Measurements from ENCODE around the gene LIX1L. TPM values are rescaled to one million over a fixed set of nuclear protein-coding genes. Genes with fewer than 3 reads are reported as not detected.
"Not testable (repeated sequence)": the region's sequence is repeated elsewhere in the genome, so short reads cannot be mapped to it uniquely, and the experiment has no call there.

LIX1L gene
- total RNA-seq, 1 experiment from 2014 or later: 12.4 TPM

GRCh38 chr1:145926686-145927062 is 31.1 kb downstream of the LIX1L start:
- RAD21 ChIA-PET (ENCODE audit: low non-redundant PET in 1 of 2, low total read pairs in 2 of 2, uncharacterized antibody in 2 of 2, unreplicated experiment in 2 of 2): interaction anchor here in 1 of 2 experiments (1.5 kb wide), 1 partner anchor 35 kb away, joined by 5 read pairs; no protein-coding TSS in a partner anchor
- intact Hi-C loops (cut with micrococcal nuclease): no loop called here
- H2AFZ ChIP-seq (ENCODE audit: low read depth, low read length, poor library complexity, severe bottlenecking): no peak overlapping the region

GRCh38 chr1:145922266-145922665 is 35.6 kb downstream of the LIX1L start:
- no peak for DNase-seq (ENCODE audit: low read depth, low spot score)
- CTCF ChIA-PET: no interaction called here
- TF ChIP-seq EGR1 (IDR thresholded peaks at IDR 0.05; ENCODE audit: low read depth): no peak
- no peak for TF ChIP-seq POLR2A (IDR thresholded peaks at IDR 0.05; ENCODE audit: borderline replicate concordance, extremely low read depth, insufficient read depth, insufficient read length)
- TF ChIP-seq MAX (IDR thresholded peaks at IDR 0.05): no peak
- Histone ChIP-seq H3K4me3 (replicated peaks in 1 of 2; ENCODE audit: low read depth in 1 of 2, low read length in 2 of 2) (no peak overlapping the region), H3K9me3 (ENCODE audit: control insufficient read depth in 1 of 2, insufficient read depth in 1 of 2, low read depth in 1 of 2, low read length in 2 of 2) (no peaks in the 10 kb centered on the region), H3K27me3 (ENCODE audit: insufficient read depth, low read length) (no peaks in the 10 kb centered on the region), H3K9ac (ENCODE audit: low read length) (no peak overlapping the region), H3K4me2 (ENCODE audit: low read length) (no peak overlapping the region), H4K20me1 (ENCODE audit: insufficient read depth) (no peaks in the 10 kb centered on the region), H3K79me2 (ENCODE audit: insufficient read depth, low read length) (peaks cover 16% of the 10 kb centered on the region), H3K9me2 (ENCODE audit: insufficient read depth) (no peaks in the 10 kb centered on the region), H3K36me3 (ENCODE audit: control insufficient read depth in 1 of 2, insufficient read depth in 2 of 2, low read length in 2 of 2) (peaks cover 6 to 8% of the 10 kb centered on the region in 2 experiments; a peak in 3 of 4 replicates), H2AFZ (ENCODE audit: low read depth, low read length, poor library complexity, severe bottlenecking) (no peak overlapping the region), H3K27ac (ENCODE audit: low read depth, low read length) (no peak overlapping the region), H3K4me1 (ENCODE audit: control insufficient read depth in 1 of 2, insufficient read depth in 2 of 2, low read length in 2 of 2) (peaks cover 14 to 26% of the 10 kb centered on the region in 2 experiments; a peak in 3 of 4 replicates)
- no peak for ATAC-seq
- POLR2A ChIA-PET: interaction anchor here (1.6 kb wide), 1 partner anchor 31 kb away, joined by 6 read pairs; no protein-coding TSS in a partner anchor
- RAD21 ChIA-PET (ENCODE audit: low non-redundant PET in 1 of 2, low total read pairs in 2 of 2, uncharacterized antibody in 2 of 2, unreplicated experiment in 2 of 2): no interaction called here
- intact Hi-C loops (cut with micrococcal nuclease): no loop called here
- no TSS peak for BruUV-seq (replicated peaks)

More at GRCh38 chr1:145926686-145927062, 31.1 kb downstream of the LIX1L start:
- POLR2A ChIA-PET: interaction anchor here (0.9 to 2.1 kb wide), 12 partner anchors 10 to 125 kb away, joined by 3 to 22 read pairs (median 6); partner anchors contain the start of genes ANKRD34A, ANKRD35, LIX1L and PIAS3
- H3K27ac ChIP-seq (ENCODE audit: low read depth, low read length): peak overlapping the region; percentile 99
- TF ChIP-seq CBX3 (IDR thresholded peaks at IDR 0.05; ENCODE audit: low read depth) (peak; percentile 4; the same call in 1 of the 2 replicates), ELF1 (IDR thresholded peaks at IDR 0.05; ENCODE audit: borderline replicate concordance, low read depth) (no peak)
- no peaks in the 10 kb centered on the region for H3K9me2 ChIP-seq (ENCODE audit: insufficient read depth)
- H3K79me2 ChIP-seq (ENCODE audit: insufficient read depth, low read length): peaks cover 16% of the 10 kb centered on the region
- H4K20me1 ChIP-seq (ENCODE audit: insufficient read depth): no peaks in the 10 kb centered on the region
- CTCF ChIA-PET: interaction anchor here (1.3 to 2.1 kb wide), 5 partner anchors 12 to 81 kb away, joined by 4 to 11 read pairs (median 6); partner anchors contain the start of genes ANKRD34A, PIAS3 and POLR3GL
- no peaks in the 10 kb centered on the region for H3K27me3 ChIP-seq (ENCODE audit: insufficient read depth, low read length)
- peaks cover 6 to 8% of the 10 kb centered on the region in 2 experiments; a peak in 3 of 4 replicates for H3K36me3 ChIP-seq (ENCODE audit: control insufficient read depth in 1 of 2, insufficient read depth in 2 of 2, low read length in 2 of 2)
- DNase-seq (ENCODE audit: low read depth, low spot score) (no peak), ATAC-seq (peak; percentile 31)
- H3K9ac ChIP-seq (ENCODE audit: low read length): peak overlapping the region; percentile 97
- peaks cover 9 to 18% of the 10 kb centered on the region in 2 experiments; a peak in 3 of 4 replicates for H3K4me1 ChIP-seq (ENCODE audit: control insufficient read depth in 1 of 2, insufficient read depth in 2 of 2, low read length in 2 of 2)
- H3K9me3 ChIP-seq (ENCODE audit: control insufficient read depth in 1 of 2, insufficient read depth in 1 of 2, low read depth in 1 of 2, low read length in 2 of 2): no peaks in the 10 kb centered on the region
- peak overlapping the region; percentile 86 to 88 for H3K4me3 ChIP-seq (replicated peaks in 1 of 2; ENCODE audit: low read depth in 1 of 2, low read length in 2 of 2)
- H3K4me2 ChIP-seq (ENCODE audit: low read length): peak overlapping the region; percentile 81
- BruUV-seq (replicated peaks): TSS peak; percentile 80

- BruUV-seq (replicated peaks); H3K9ac ChIP-seq (ENCODE audit: low read length); H3K27me3 ChIP-seq (ENCODE audit: insufficient read depth, low read length); H3K4me3 ChIP-seq (replicated peaks in 1 of 2; ENCODE audit: low read depth in 1 of 2, low read length in 2 of 2); H3K79me2 ChIP-seq (ENCODE audit: insufficient read depth, low read length); H3K36me3 ChIP-seq (ENCODE audit: control insufficient read depth in 1 of 2, insufficient read depth in 2 of 2, low read length in 2 of 2); ATAC-seq; DNase-seq (ENCODE audit: low read depth, low spot score); H4K20me1 ChIP-seq (ENCODE audit: insufficient read depth); H2AFZ ChIP-seq (ENCODE audit: low read depth, low read length, poor library complexity, severe bottlenecking); intact Hi-C loops (cut with micrococcal nuclease); POLR2A ChIA-PET; RAD21 ChIA-PET (ENCODE audit: low non-redundant PET in 1 of 2, low total read pairs in 2 of 2, uncharacterized antibody in 2 of 2, unreplicated experiment in 2 of 2); H3K9me3 ChIP-seq (ENCODE audit: control insufficient read depth in 1 of 2, insufficient read depth in 1 of 2, low read depth in 1 of 2, low read length in 2 of 2); H3K9me2 ChIP-seq (ENCODE audit: insufficient read depth); CTCF ChIA-PET: not testable (repeated sequence)
- Histone ChIP-seq H3K4me2 (ENCODE audit: low read length) (peak overlapping the region; percentile 82; the same call in 1 of the 2 replicates), H3K4me1 (ENCODE audit: control insufficient read depth in 1 of 2, insufficient read depth in 2 of 2, low read length in 2 of 2) (peaks cover 9 to 25% of the 10 kb centered on the region in 2 experiments; a peak in 3 of 4 replicates), H3K27ac (ENCODE audit: low read depth, low read length) (peak overlapping the region; percentile 62; the same call in 1 of the 2 replicates)
Measured at GRCh38 chr1:145920297-145920696, 37.5 kb downstream of the LIX1L start.

All from HCT116 (cell line).